ENCODE measurements around the gene HTR3D.
"Not testable (repeated sequence)": the region's sequence is repeated elsewhere in the genome, so short reads cannot be mapped to it uniquely, and the experiment has no call there.

The HTR3D gene

GRCh38 chr3:184007143-184007813 is 24.3 kb upstream of the HTR3D start:
- H3K9me3 Mint-ChIP-seq; DNase-seq (ENCODE audit: low spot score); H3K27ac Mint-ChIP-seq; H3K4me1 Mint-ChIP-seq (ENCODE audit: low read depth); H3K4me3 Mint-ChIP-seq; H3K27me3 Mint-ChIP-seq (ENCODE audit: low read depth); H3K36me3 Mint-ChIP-seq (ENCODE audit: low read depth): not testable (repeated sequence)

GRCh38 chr3:184008161-184008560 is 23.4 kb upstream of the HTR3D start:
- H3K4me1 Mint-ChIP-seq (ENCODE audit: low read depth), result peaks cover 9% of the 10 kb centered on the region
- no peaks in the 10 kb centered on the region for H3K27me3 Mint-ChIP-seq (ENCODE audit: low read depth)
- DNase-seq (ENCODE audit: low spot score), result no peak
- no peak overlapping the region for H3K27ac Mint-ChIP-seq
- no peak overlapping the region for H3K4me3 Mint-ChIP-seq
- H3K36me3 Mint-ChIP-seq (ENCODE audit: low read depth), result peaks cover 6% of the 10 kb centered on the region
- no peaks in the 10 kb centered on the region for H3K9me3 Mint-ChIP-seq

- Mint-ChIP-seq H3K9me3 (no peaks in the 10 kb centered on the region), H3K4me1 (ENCODE audit: low read depth) (peaks cover 11% of the 10 kb centered on the region), H3K4me3 (no peak overlapping the region), H3K36me3 (ENCODE audit: low read depth) (peaks cover 5% of the 10 kb centered on the region), H3K27me3 (ENCODE audit: low read depth) (no peaks in the 10 kb centered on the region), H3K27ac (no peak overlapping the region)
- DNase-seq (ENCODE audit: low spot score), result no peak
These were observed 20.2 kb upstream of the HTR3D start for GRCh38 chr3:184011230-184011876.

DNA sequence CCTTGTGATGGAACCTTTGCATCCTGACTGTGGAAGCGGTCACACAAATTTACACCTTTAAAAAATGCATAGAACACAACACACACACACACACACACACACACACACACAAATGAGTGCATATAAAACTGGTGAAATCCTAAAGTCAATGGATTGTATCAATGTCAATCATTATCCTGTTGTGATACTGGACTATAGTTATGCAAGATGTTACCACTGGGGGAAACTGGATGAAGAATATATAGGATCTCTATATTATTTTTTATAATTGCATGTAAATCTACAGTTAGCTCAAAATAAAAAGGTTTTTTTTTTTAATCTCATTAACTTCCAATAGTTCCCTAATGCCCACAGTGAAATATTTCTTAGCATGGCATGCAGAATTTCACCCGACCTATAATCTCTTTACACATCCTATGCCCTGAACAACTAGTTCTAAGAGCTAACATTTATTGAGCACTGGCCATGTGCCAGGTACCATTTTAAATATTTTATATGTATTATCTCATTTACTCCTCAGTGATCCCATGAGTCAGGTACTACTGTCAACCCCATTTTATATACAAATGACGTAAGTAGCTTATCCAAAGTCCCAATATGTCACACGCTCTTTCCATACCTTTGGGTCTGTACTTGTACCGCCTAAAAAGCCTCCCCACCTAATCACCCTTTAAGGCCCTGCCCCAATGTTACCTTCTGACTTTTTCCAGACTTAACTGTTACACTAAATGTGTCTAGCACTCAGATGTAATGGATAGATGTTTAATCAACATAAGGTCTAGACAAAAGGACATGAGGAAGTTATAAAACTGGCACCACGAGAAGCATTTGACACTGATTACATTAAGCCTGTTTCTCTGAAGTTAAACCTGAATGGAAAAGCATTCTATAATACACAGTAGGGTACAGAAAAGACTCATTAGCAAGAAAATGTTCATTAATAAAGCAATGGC is 19.3 kb upstream of the HTR3D start:
- no peak for DNase-seq (ENCODE audit: low spot score)
- H3K27me3 Mint-ChIP-seq (ENCODE audit: low read depth), result no peaks in the 10 kb centered on the region
- H3K27ac Mint-ChIP-seq, result no peak overlapping the region
- no peak overlapping the region for H3K4me3 Mint-ChIP-seq
- peaks cover 15% of the 10 kb centered on the region for H3K4me1 Mint-ChIP-seq (ENCODE audit: low read depth)
- H3K9me3 Mint-ChIP-seq, result no peaks in the 10 kb centered on the region
- H3K36me3 Mint-ChIP-seq (ENCODE audit: low read depth), result peaks cover 5% of the 10 kb centered on the region

- Mint-ChIP-seq H3K27ac (no peak overlapping the region), H3K9me3 (no peaks in the 10 kb centered on the region), H3K27me3 (ENCODE audit: low read depth) (peaks cover 3% of the 10 kb centered on the region), H3K4me1 (ENCODE audit: low read depth) (peaks cover 20% of the 10 kb centered on the region), H3K36me3 (ENCODE audit: low read depth) (no peaks in the 10 kb centered on the region), H3K4me3 (peak overlapping the region; percentile 3)
- DNase-seq (ENCODE audit: low spot score), result no peak
These were observed 16.0 kb upstream of the HTR3D start for GRCh38 chr3:184015381-184016019.

DNA sequence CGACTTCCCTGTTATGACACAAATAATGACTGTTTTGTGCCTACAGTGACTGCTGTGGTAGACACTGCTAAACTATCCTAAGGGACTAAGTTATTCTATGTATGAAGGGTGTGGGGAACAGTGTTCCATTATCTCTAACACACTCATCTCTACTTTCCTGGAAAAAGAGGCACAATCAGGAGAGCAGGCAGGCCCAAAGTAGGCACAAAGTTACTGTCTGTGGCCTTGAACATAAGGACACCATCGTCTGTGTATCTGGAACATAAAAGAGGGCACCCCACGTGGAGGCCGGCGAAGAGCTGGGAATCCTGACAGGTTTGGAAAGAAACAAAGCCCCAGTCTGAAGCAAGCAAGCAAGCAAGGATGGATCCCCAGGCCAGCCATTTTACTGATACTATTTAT is 15.4 kb upstream of the HTR3D start:
- peaks cover 23% of the 10 kb centered on the region for H3K4me1 Mint-ChIP-seq (ENCODE audit: low read depth)
- no peak for DNase-seq (ENCODE audit: low spot score)
- H3K27ac Mint-ChIP-seq, result no peak overlapping the region

GRCh38 chr3:184016811-184017671 is 14.5 kb upstream of the HTR3D start:
- Mint-ChIP-seq H3K4me3 (peak overlapping the region; percentile 99), H3K27me3 (ENCODE audit: low read depth) (peaks cover 11% of the 10 kb centered on the region), H3K9me3 (no peaks in the 10 kb centered on the region), H3K4me1 (ENCODE audit: low read depth) (peaks cover 26% of the 10 kb centered on the region), H3K27ac (peak overlapping the region; percentile 87), H3K36me3 (ENCODE audit: low read depth) (no peaks in the 10 kb centered on the region)
- peak; percentile 69 for DNase-seq (ENCODE audit: low spot score)

More for the DNA sequence above, 15.4 kb upstream of the HTR3D start:
- Mint-ChIP-seq H3K4me3 (peak overlapping the region; percentile 83), H3K9me3 (no peaks in the 10 kb centered on the region), H3K27me3 (ENCODE audit: low read depth) (peaks cover 6% of the 10 kb centered on the region), H3K36me3 (ENCODE audit: low read depth) (no peaks in the 10 kb centered on the region)

DNA sequence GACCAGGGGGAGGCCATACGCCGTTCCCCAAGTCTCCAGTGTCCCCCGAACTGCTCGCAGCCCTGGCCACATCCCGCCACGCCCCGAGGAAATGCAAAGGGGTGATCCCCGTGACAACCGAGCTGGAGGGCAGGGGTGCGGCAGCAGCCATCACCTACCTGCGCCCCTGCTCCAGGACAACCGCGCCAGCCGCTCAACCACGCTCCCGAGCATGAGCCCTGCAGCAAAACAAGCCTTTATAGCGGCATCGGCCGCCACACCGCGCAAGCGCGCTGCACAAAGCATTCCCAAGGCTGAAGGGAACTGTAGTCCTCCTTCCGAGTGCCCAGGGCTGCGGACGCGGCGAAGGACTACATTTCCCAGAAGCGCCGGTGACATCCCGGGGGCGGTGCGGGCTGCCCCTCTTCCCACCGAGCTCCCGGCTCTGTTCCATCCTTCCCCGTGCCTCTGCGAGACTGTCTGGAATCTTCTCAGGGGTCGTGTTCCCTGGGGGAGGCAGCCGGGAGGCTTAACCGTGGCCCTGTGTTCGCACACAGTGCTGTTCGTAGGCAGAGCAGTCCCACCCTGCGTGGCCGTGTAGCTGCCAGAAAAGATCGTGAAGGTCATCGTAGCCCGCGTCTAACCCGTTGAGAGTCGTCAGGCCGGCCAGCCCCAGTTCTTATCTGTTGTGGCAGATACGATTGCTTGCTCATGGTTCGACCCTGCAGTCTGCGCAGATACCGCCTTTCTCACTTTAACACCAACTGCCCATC is 13.7 kb upstream of the HTR3D start, which contains the start of gene ABCC5:
Gene ABCC5 (minus strand): TSS at position 213 of the 752 bp plus-strand sequence. CDS start 3,492 bp downstream, outside the sequence.
- Mint-ChIP-seq H3K4me3 (peak within 1 kb of the TSS; percentile 99), H3K27me3 (ENCODE audit: low read depth) (peaks cover 11% of the 10 kb centered on the region), H3K9me3 (no peaks in the 10 kb centered on the region), H3K27ac (peak within 1 kb of the TSS; percentile 87), H3K36me3 (ENCODE audit: low read depth) (no peaks in the 10 kb centered on the region), H3K4me1 (ENCODE audit: low read depth) (peaks cover 26% of the 10 kb centered on the region)
- DNase-seq (ENCODE audit: low spot score), result peak; percentile 82

- H3K36me3 Mint-ChIP-seq (ENCODE audit: low read depth), result no peaks in the 10 kb centered on the region
- no peak for DNase-seq (ENCODE audit: low spot score)
- peaks cover 26% of the 10 kb centered on the region for H3K4me1 Mint-ChIP-seq (ENCODE audit: low read depth)
- peak overlapping the region; percentile 99 for H3K4me3 Mint-ChIP-seq
- H3K27me3 Mint-ChIP-seq (ENCODE audit: low read depth), result peaks cover 14% of the 10 kb centered on the region
- H3K27ac Mint-ChIP-seq, result peak overlapping the region; percentile 38
- H3K9me3 Mint-ChIP-seq, result no peaks in the 10 kb centered on the region
These were observed 13.0 kb upstream of the HTR3D start for GRCh38 chr3:184018424-184018973.

GRCh38 chr3:184022323-184022722 is 9.2 kb upstream of the HTR3D start:
- no peak for DNase-seq (ENCODE audit: low spot score)
- Mint-ChIP-seq H3K4me3 (no peak overlapping the region), H3K9me3 (no peaks in the 10 kb centered on the region), H3K36me3 (ENCODE audit: low read depth) (no peaks in the 10 kb centered on the region), H3K27ac (no peak overlapping the region), H3K4me1 (ENCODE audit: low read depth) (peaks cover 11% of the 10 kb centered on the region), H3K27me3 (ENCODE audit: low read depth) (peaks cover 15% of the 10 kb centered on the region)

DNA sequence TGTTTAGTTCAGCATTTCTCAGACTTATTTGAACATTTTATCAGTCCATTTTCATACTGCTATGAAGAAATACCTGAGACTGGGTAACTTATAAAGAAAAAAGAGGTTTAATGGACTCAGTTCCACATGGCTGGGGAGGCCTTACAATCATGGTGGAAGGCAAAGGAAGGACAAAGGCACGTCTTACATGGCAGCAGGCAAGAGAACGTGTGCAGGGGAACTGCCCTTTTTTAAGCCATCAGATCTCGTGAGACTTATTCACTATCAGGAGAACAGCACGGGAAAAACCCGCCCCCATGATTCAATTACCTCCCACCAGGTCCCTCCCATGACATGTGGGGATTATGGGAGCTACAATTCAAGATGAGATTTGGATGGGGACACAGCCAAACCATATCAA is 6.3 kb upstream of the HTR3D start:
- not testable (repeated sequence) for H3K27ac Mint-ChIP-seq; H3K9me3 Mint-ChIP-seq; DNase-seq (ENCODE audit: low spot score); H3K4me1 Mint-ChIP-seq (ENCODE audit: low read depth); H3K4me3 Mint-ChIP-seq; H3K36me3 Mint-ChIP-seq (ENCODE audit: low read depth)
- peaks cover 12% of the 10 kb centered on the region for H3K27me3 Mint-ChIP-seq (ENCODE audit: low read depth)

DNA sequence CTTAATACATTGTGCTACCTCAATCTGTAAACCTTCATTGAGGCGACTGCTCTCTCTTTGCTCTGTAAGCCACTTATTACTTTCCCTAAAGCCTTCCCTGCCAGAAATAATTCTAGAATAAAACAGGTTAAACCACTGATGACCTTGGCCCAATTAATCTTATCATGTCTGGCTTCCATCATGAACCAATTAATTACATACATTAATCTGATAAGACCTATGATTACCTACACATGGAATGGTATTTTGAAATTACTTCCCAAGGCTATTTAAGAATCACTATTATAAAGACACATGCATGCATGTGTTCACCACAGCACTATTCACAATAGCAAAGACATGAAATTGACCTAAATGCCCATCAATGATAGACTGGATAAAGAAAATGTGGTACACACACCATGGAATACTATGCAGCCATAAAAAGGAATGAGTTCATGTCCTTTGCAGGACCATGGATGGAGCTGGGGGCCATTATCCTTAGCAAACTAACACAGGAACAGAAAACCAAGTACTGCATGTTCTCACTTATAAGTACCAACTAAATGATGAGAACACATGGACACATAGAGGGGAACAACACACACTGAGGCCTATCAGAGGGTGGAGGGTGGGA is 3.2 kb upstream of the HTR3D start:
- H3K27me3 Mint-ChIP-seq (ENCODE audit: low read depth); H3K36me3 Mint-ChIP-seq (ENCODE audit: low read depth); H3K4me1 Mint-ChIP-seq (ENCODE audit: low read depth): not testable (repeated sequence)

More for the DNA sequence above, 3.2 kb upstream of the HTR3D start:
- not testable (repeated sequence) for H3K27ac Mint-ChIP-seq; DNase-seq (ENCODE audit: low spot score); H3K4me3 Mint-ChIP-seq; H3K9me3 Mint-ChIP-seq
